Tibial artery (tissue), 4 donors: ENCODE measurements around the gene ZCCHC14.

Experiments used
- DNase-seq, 2 donors: peaks; one replicate each; pipeline ENCODE4 v3.0.0-alpha.2; 2019
- H3K27ac ChIP-seq, 2 donors: fragments of 200-600 bp; sonication (generic) in 1 of 2; 1 replicate in 1 of 2; 2 replicates in 1 of 2; pipeline ENCODE4 v1.5.1; 2018 to 2019; ENCODE audit warnings: mild to moderate bottlenecking in 1 of 2
- H3K27me3 ChIP-seq, 2 donors: fragments of 200-600 bp; sonication (generic) in 1 of 2; one replicate each; pipeline versions ENCODE4 v1.5.1 to v1.6.0; 2016 to 2019
- H3K36me3 ChIP-seq, 3 donors: fragments of 200-600 bp; sonication (generic) in 2 of 3; one replicate each; pipeline ENCODE4 v1.5.1; 2016 to 2019; ENCODE audit warnings: mild to moderate bottlenecking in 2 of 3
- H3K4me1 ChIP-seq, 4 donors: fragments of 200-600 bp; sonication (generic) in 2 of 4; 1 replicate in 3 of 4; 2 replicates in 1 of 4; pipeline ENCODE4 v1.5.1; 2016 to 2019
- H3K4me3 ChIP-seq, 2 donors: fragments of 200-600 bp; sonication (generic) in 1 of 2; 1 replicate in 1 of 2; 2 replicates in 1 of 2; pipeline ENCODE4 v1.5.1; 2018 to 2019; ENCODE audit warnings: mild to moderate bottlenecking in 2 of 2
- H3K9me3 ChIP-seq, 3 donors: fragments of 200-600 bp; sonication (generic) in 1 of 3; one replicate each; pipeline ENCODE4 v1.5.1; 2016 to 2019
- intact Hi-C: fragments of 100-400 bp; cut with DNase I; formaldehyde crosslinking; loops from one replicate; pipeline ENCODE4 v1.15.0; 2023; ENCODE audit warnings: low total_unique reads
- TF ChIP-seq, protein P1 (sequence below), 2 experiments: fragments of 200-600 bp in 1 of 2; fragments of 450-650 bp in 1 of 2; IDR thresholded peaks; one replicate each; pipeline ENCODE4 v1.5.1; 2017 to 2019; ENCODE audit warnings: antibody characterized with exemption in 2 of 2, mild to moderate bottlenecking in 1 of 2, moderate library complexity in 1 of 2

The ZCCHC14 gene

GRCh38 chr16:87539113-87539512 is 46.3 kb upstream of the ZCCHC14 start:
- peak overlapping the region; percentile 82 to 93 for H3K27ac ChIP-seq
- intact Hi-C loops, result no loop called here
- H3K27me3 ChIP-seq, result no peaks in the 10 kb centered on the region
- H3K36me3 ChIP-seq, result no peaks in the 10 kb centered on the region
- H3K9me3 ChIP-seq, result no peaks in the 10 kb centered on the region
- TF ChIP-seq, protein P1, sequence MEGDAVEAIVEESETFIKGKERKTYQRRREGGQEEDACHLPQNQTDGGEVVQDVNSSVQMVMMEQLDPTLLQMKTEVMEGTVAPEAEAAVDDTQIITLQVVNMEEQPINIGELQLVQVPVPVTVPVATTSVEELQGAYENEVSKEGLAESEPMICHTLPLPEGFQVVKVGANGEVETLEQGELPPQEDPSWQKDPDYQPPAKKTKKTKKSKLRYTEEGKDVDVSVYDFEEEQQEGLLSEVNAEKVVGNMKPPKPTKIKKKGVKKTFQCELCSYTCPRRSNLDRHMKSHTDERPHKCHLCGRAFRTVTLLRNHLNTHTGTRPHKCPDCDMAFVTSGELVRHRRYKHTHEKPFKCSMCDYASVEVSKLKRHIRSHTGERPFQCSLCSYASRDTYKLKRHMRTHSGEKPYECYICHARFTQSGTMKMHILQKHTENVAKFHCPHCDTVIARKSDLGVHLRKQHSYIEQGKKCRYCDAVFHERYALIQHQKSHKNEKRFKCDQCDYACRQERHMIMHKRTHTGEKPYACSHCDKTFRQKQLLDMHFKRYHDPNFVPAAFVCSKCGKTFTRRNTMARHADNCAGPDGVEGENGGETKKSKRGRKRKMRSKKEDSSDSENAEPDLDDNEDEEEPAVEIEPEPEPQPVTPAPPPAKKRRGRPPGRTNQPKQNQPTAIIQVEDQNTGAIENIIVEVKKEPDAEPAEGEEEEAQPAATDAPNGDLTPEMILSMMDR (IDR thresholded peaks at IDR 0.05), result no peak
- peaks cover 0 to 64% (median 25%) of the 10 kb centered on the region in 4 donors for H3K4me1 ChIP-seq
- H3K4me3 ChIP-seq, result no peak overlapping the region
- DNase-seq, result no peak

GRCh38 chr16:87538594-87538993 is 45.8 kb upstream of the ZCCHC14 start:
- Histone ChIP-seq H3K4me1 (peaks cover 0 to 59% (median 25%) of the 10 kb centered on the region in 4 donors), H3K9me3 (no peaks in the 10 kb centered on the region), H3K27ac (peak overlapping the region; percentile 82 to 93), H3K4me3 (no peak overlapping the region), H3K27me3 (no peaks in the 10 kb centered on the region), H3K36me3 (no peaks in the 10 kb centered on the region)
- TF ChIP-seq, protein P1 (IDR thresholded peaks at IDR 0.05), result no peak
- intact Hi-C loops, result no loop called here
- DNase-seq, result peak; percentile 55 to 83

DNA sequence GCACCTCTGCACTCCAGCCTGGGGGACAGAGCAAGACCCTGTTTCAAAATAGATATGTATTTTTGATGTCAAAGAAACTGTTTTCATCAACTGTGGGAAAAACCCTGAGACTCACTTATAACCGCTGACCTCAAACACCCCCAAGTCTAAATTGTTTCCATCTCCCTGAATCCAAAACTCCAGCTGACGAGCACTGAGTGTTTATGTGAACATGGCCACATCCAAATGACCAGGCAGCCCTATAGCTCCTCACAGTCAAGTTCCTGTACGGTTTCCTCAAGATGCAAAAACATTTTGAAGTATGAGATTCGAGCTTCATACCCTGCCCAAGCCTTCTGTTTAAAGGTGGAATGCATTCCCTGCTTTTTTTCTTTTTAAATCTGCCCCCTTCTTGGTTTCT is 45.3 kb upstream of the ZCCHC14 start:
- no peaks in the 10 kb centered on the region for H3K36me3 ChIP-seq
- DNase-seq, result no peak
- intact Hi-C loops, result no loop called here
- H3K4me3 ChIP-seq, result no peak overlapping the region
- H3K9me3 ChIP-seq, result peaks cover 0 to under 1% (median 0%) of the 10 kb centered on the region in 3 donors
- peak overlapping the region; percentile 82 to 93 for H3K27ac ChIP-seq
- no peaks in the 10 kb centered on the region for H3K27me3 ChIP-seq
- TF ChIP-seq, protein P1 (IDR thresholded peaks at IDR 0.05), result no peak
- H3K4me1 ChIP-seq, result peaks cover 0 to 56% (median 25%) of the 10 kb centered on the region in 4 donors

GRCh38 chr16:87536795-87537142 is 43.9 kb upstream of the ZCCHC14 start:
- TF ChIP-seq, protein P1 (IDR thresholded peaks at IDR 0.05), result no peak
- H3K36me3 ChIP-seq, result no peaks in the 10 kb centered on the region
- H3K4me1 ChIP-seq, result peaks cover 0 to 42% (median 17%) of the 10 kb centered on the region in 4 donors
- peaks cover 0 to 3% (median 0%) of the 10 kb centered on the region in 3 donors for H3K9me3 ChIP-seq
- DNase-seq, result no peak
- no peak overlapping the region for H3K4me3 ChIP-seq
- intact Hi-C loops, result no loop called here
- H3K27ac ChIP-seq, result no peak overlapping the region
- no peaks in the 10 kb centered on the region for H3K27me3 ChIP-seq

DNA sequence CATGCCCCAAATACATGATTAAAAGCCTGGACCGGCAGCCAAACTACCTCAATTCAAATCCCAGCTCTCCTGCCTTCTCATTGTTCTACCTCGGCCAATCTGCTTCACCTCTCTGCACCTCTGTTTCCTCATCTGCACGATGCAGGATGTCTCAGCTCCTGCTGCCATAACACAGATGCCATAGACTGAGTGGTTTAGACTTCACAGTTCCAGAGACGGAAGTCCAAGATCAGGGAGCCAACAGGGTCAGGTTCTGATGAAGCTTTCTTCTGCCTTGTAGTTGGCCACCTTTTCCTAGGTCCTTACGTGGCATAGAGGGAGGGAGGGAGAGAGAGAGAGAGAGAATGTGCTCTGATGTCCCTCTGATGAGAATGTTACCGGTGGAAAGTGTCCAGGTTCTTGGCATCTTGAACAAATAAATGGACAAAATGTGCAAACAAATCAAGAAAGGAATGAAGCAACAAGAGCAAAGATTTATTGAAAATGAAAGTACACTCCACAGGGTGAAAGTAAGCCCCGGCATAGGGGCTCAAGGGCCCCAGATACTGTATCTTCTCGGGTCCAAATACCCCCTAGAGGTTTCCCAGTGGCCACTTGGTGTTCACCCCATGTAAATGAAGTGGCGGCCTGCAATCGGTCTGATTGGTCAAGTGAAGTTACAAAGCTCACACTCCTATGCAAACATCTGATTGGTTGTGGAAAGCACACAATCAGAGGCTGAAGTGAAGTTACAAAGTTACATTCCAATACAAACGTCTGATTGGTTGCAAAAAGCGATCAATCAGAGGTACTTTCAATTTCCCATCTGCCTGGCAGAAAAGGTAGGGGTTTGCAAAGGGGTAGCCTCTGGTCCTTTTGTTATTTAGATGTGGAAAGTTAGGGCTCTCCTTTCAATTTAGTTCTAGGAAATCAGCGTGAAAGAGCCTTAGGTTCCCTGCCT is 43.3 kb upstream of the ZCCHC14 start:
- peaks cover 0 to 3% (median 0%) of the 10 kb centered on the region in 3 donors for H3K9me3 ChIP-seq
- peaks cover 0 to 37% (median 16%) of the 10 kb centered on the region in 4 donors for H3K4me1 ChIP-seq
- intact Hi-C loops, result no loop called here
- no peaks in the 10 kb centered on the region for H3K36me3 ChIP-seq
- no peak for DNase-seq
- H3K27ac ChIP-seq, result no peak overlapping the region
- no peaks in the 10 kb centered on the region for H3K27me3 ChIP-seq
- TF ChIP-seq, protein P1 (IDR thresholded peaks at IDR 0.05), result no peak
- no peak overlapping the region for H3K4me3 ChIP-seq
